Left colon (tissue), 2 donors: Measurements from ENCODE around the gene HTR1B. TPM values are rescaled to one million over a fixed set of nuclear protein-coding genes. Genes with fewer than 3 reads are reported as not detected.

ENCODE experiments used
- total RNA-seq, 2 donors: library from RNA; stranded (reverse); fragmentation: NEBNext Ultra II Directional; extraction: Animal tissue kit (Norgen Biotek cat#: 25700); gene quantifications; one replicate each; pipeline ENCODE4 v1.2.1, GENCODE V29; 2021
- donor health status: DM: no; HTN: no; CAD: no.
- donor health status: DM: yes; HTN: yes; CAD: no.

HTR1B gene
- total RNA-seq, 2 donors from 2014 or later, result 0.28 TPM; not detected in 1

Other genes with a start within 250 kb of the HTR1B start
- not detected for gene MEI4, start 189.5 kb upstream of the HTR1B start, total RNA-seq